H1 (cell line): ENCODE results near the gene ADTRP. TPM values are rescaled to one million over a fixed set of nuclear protein-coding genes. Genes with fewer than 3 reads are reported as not detected.

Experiments used
- BACH1 ChIP-seq: IDR thresholded peaks from 2 replicates; pipeline ENCODE4 v1.6.1; 2012; ENCODE audit warnings: low read length, improper control_type of control experiment
- CHD2 ChIP-seq: IDR thresholded peaks from 2 replicates; pipeline ENCODE4 v1.6.1; 2012; ENCODE audit warnings: low read length, improper control_type of control experiment
- JUN ChIP-seq: IDR thresholded peaks from 2 replicates; pipeline ENCODE4 v1.6.1; 2011; ENCODE audit warnings: low read depth, mild to moderate bottlenecking, improper control_type of control experiment, low read length
- KDM5A ChIP-seq: fragments of 200-600 bp; IDR thresholded peaks from 2 replicates; pipeline ENCODE4 v1.7.1; 2012; ENCODE audit warnings: mild to moderate bottlenecking, low read length, inconsistent platforms, mixed read lengths
- RFX5 ChIP-seq: IDR thresholded peaks from 2 replicates; pipeline ENCODE4 v1.6.1; 2011; ENCODE audit warnings: low read depth, low read length, improper control_type of control experiment, borderline replicate concordance
- TAF1 ChIP-seq: IDR thresholded peaks from 2 replicates; pipeline ENCODE4 v1.6.1; 2011; ENCODE audit warnings: mild to moderate bottlenecking, low read depth, low read length
- polyA plus RNA-seq, 7 experiments: library from polyadenylated mRNA; depleted of rRNA in 3 of 7; stranded (reverse) in 5 of 7; unstranded in 2 of 7; fragments of >200 nt in 5 of 7; fragments of 200-250 nt in 2 of 7; gene quantifications; 1 replicate in 5 of 7; 2 replicates in 1 of 7; 4 replicates in 1 of 7; pipeline versions ENCODE4 v1.2.1 to v1.2.3, GENCODE V29; 2011 to 2013; ENCODE audit warnings: missing spikeins in 2 of 7, mixed read lengths in 2 of 7
- total RNA-seq: library from RNA; stranded (reverse); fragmentation: NEBNext Ultra II Directional; extraction: Animal tissue kit (Norgen Biotek cat#: 25700); gene quantifications from 2 replicates; pipeline ENCODE4 v1.2.1, GENCODE V29; 2021
- TF ChIP-seq, protein P1 (sequence below): IDR thresholded peaks from 2 replicates; pipeline ENCODE4 v1.6.1; 2011; ENCODE audit warnings: low read depth, mild to moderate bottlenecking, low read length; ENCODE audit not compliant: insufficient read depth
- TF ChIP-seq, protein P2 (sequence below): IDR thresholded peaks from 2 replicates; pipeline ENCODE4 v1.6.1; 2012; ENCODE audit warnings: inconsistent platforms

ADTRP gene
- total and polyA plus RNA-seq, 2 of the 8 experiments (the other 6 are each of a cell fraction or from before 2014, with no cell fraction given): 0.08 to 0.45 TPM

DNA sequence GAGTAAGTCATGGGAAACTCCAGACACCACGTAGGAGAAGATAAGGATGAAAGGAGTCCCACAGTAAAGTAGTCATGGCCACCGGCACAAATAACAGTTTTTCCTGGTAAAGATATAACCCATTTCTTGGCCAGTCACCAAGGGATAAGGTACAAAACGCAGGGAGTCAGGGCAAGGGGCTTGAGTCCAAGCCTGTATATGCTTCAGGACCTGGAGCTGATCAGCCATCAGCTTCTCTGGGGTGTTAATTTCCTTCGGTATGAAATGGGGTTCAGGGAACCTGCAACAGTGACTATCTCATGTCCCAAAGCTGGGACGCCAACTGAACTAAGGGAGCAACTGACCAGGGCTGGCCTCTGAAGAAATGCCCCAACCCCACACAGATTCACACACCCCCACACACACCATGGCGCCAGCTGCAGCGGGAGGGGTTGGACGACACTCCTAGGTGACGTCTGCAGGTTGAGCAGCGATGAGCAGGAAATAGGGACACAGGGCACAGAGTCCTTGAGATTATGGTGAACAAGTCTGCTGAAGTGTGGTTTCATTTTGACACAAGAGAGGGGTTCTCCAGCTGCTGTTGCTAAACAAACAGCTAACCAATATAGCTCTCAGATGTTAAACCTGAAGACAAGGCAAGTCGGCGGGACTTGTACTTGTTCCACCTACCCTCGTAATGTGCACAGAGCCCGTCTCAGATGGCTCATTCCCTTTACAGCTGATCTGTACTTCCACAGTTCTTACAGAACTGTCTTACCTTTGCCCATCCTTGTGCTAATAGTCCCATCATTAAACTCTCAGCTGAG lies 7.4 kb upstream of the ADTRP start (continued):
- no peak for TF ChIP-seq CHD2
- TF ChIP-seq, protein P1, sequence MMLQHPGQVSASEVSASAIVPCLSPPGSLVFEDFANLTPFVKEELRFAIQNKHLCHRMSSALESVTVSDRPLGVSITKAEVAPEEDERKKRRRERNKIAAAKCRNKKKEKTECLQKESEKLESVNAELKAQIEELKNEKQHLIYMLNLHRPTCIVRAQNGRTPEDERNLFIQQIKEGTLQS: no peak
- TF ChIP-seq BACH1: no peak
- TF ChIP-seq, protein P2, sequence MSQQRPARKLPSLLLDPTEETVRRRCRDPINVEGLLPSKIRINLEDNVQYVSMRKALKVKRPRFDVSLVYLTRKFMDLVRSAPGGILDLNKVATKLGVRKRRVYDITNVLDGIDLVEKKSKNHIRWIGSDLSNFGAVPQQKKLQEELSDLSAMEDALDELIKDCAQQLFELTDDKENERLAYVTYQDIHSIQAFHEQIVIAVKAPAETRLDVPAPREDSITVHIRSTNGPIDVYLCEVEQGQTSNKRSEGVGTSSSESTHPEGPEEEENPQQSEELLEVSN: no peak
- TF ChIP-seq RFX5: no peak
- no peak for TF ChIP-seq TAF1
- no peak for TF ChIP-seq JUN
- TF ChIP-seq KDM5A: no peak
